Stimulated activated CD4-positive, alpha-beta T cell treated with anti-CD3 and anti-CD28 coated beads, Interleukin-15, amount 100 ng/mL, for 48 hours (primary cell): ENCODE measurements around the gene ACAP3.
A peak's percentile ranks its signal among the peaks of the same experiment; 100 is the strongest.

Source experiments
- DNase-seq, 2 donors: peaks; one replicate each; pipeline ENCODE4 v3.0.0-alpha.2; 2020; ENCODE audit warnings: low read depth in 2 of 2

ACAP3 gene

DNA sequence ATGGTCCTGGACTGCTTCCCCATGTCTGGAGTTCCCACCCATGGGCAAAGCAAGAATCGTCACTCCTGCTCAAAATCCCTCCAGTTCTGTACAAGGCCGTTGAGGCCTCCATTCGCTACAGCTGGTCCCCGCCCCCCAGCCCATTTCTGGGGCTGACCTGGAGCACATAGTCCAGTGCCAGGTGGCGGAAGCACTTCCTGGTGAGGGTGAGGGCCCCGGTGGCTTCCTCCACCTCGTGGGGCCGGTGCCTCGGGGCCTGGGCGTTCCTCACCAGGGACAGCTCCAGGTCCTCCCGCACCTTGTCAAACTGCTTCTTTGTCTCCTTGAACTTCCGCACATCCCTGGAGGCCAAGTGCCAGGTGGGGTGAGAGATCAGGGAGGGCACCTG, 7.4 kb downstream of the ACAP3 start:
- no peak for DNase-seq

DNA sequence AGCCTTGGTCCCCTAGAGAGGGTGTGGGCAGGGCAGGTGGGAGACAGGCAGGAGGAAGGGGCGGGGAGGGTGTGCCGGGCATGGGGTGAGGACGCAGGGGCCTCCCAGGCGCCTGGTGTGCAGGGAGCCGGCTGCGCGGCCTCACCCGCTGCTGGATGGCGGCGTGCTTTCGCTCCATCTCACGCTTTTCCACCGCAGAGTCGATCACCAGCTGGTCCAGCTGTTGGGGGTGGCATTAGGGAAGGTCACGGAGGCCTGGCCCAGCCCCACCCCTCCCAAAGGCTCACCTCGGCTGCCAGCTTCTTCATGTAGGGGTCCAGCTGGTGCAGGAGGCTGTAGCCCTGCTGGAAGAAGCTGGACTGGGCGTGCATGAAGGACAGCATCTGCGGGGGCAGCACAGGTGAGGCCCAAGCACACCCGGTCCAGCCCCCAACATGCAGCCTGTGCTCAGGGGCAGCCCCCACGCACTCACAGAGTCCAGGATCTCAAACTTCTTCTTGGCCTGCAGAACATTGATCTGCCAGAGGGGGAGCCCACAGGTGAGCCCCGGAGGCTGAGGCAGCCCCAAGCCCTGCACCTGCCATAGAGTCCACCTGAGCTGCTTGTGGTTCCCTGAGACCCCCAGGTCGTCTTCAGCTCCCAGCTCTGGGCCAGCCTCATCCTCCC, 7.9 kb downstream of the ACAP3 start:
- DNase-seq, result no peak

GRCh38 chr1:1298861-1299685, 8.7 kb downstream of the ACAP3 start:
- no peak for DNase-seq

DNA sequence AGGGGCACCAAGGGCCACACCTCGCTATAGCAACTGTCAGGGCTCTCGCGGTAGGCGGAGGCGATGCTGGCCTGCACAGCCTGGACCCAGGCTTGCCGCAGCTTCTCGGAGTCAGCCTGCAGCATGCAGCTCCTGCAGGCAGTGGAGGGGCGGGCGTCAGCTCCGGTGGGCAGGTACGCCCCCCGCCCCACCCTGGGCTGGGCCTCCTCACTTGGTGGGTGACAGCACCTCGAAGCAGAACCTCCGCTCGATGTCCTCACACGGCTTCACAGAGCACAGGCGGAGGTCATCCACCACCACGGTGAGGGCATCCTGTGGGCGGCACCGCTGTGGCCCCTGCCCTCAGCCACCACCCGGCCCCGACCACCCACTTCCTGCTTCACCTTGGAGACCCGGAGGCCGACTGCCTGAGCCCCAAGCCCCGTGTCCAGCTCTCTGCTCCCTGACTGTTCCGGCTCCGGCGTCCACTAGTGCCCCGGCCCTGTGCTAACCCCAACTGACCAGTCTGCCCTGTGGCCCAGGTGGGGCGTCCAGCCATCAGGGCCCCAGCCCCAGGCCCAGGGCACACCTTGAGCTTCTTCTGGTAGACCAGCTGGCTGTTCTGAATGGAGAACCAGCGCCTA, 9.8 kb downstream of the ACAP3 start:
- DNase-seq, result no peak

DNA sequence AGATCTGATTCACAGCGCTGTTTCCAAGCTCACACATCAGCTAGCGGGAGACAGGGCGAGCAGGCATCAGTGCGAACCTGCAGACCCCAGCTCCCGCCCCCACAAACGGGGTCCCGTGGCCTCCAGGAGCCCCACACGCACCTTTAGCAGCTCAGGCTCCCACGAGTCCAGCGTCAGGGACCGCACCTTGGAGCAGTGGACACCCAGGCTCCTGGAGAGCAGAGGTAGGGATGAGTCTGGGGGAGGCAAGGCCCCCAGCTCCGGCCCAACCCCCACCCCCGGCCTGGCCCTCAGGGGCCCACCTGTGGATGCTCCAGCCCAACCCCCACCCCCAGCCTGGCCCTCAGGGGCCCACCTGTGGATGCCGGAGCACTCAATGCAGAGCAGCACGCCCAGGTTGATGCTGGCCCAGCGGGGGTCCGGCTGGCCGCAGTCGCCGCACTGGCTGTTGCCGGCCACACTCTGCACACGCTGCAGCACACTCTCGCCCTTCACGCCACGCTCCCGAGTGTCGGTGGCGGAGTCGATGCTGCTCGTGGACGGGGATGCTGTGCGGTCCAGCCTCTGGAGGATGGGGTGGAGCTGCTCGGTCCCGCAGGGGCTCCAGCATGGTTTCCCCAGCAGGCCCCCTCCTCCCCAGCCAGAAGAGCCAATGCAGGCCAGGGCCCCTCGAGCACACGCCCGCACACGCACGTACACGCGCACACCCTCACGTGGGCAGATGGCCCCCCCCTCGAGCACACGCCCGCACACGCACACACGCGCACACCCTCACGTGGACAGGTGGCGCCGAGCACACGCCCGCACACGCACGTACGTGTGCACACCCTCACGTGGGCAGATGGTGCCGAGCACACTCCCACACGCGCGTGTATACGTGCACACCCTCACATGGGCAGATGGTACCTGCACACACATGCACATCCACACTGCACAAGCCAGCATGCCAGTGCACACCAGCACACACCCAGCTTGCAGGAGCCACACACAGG, 11.4 kb downstream of the ACAP3 start:
- DNase-seq, result no peak

DNA sequence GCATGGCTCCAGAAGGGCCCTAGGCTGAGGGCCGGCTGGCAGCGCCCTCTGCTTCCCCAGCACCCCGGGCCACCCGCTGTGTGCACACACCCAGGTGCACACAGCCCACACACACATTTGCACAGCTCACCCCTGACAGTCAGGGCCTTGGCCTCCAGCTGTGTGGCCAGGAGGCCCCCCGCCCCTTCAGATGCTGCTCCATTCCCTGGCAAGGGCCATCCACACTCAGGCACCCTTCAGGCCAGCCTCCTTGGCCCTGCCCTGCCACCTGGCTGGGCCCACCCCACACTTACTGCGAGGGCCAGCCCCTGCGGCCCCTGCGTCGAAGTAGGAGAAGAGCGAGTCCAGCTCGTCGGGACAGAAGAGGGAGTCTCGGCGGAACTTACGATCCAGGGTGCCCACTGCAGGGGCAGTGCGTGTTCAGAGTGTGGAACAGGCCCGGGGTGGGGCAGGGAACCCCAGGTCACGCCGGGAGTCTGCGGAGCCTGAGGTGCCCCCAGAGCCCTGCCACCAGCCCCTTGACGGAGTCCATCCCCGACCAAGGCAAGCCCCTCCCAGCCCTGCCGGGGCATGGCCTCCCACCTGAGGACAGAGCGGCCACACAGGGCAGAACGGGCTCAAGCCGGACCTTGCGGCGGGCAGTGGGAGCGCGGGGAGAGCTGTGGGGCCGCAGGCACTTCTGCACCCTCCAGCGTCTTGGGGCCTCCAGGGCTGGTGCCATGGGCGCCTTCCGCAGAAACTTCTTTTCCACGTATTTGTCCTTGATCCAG, 12.4 kb downstream of the ACAP3 start:
- no peak for DNase-seq

GRCh38 chr1:1294250-1294890, 13.4 kb downstream of the ACAP3 start:
- no peak for DNase-seq

DNA sequence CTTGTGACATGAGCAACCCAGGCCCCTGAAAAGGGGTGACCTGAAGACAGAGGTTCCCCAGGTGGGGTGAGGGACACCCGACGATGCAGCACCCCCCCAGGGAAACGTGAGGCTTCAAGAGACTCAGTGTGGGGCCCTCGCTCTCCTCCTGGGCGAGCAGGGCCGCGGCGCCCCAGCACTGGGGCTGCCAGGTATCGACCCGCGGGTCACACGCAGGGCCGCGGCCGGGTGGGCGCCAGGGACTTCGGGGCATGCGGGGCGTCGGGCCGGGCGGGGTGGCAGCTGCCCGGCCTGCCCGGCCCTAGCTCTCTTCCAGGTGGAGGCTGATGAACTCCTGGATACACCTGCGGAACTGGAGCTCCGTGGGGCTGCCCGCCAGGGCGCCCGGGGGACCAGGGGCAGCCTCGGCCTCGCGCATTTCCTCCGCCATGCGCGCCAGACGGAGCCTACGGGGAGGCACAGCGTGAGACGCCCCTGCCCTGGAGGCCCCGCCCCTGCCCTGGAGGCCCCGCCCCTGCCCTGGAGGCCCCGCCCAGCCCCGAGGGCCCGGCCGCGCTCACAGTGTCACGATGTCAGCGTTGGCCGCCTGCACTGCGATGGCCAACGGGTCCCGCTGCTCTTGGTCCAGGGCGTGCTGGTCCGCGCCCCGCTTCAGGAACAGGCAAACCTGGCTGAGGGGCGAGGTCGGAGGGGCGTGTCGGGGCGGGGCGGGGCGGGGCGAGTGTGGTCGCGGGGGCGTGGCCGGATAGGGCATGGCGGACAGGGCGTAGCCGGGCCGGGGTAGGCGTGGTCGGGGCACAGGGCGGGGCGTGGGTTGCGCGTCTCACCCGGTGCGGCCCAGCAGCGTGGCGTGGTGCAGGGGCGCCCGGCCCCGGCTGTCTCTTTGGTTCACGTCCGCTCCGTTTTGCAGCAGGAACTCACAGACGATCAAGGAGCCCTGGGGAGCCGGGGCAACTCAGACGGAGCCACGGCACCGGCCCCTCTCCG, 14.2 kb downstream of the ACAP3 start:
- DNase-seq, result no peak

- DNase-seq, result no peak
Measured at GRCh38 chr1:1292851-1293250, 14.9 kb downstream of the ACAP3 start.

- no peak for DNase-seq
Measured at GRCh38 chr1:1292442-1292779, 15.3 kb downstream of the ACAP3 start.

GRCh38 chr1:1291548-1292441, 15.9 kb downstream of the ACAP3 start:
- DNase-seq, result peak in 1 of 2 donors; percentile 37

DNA sequence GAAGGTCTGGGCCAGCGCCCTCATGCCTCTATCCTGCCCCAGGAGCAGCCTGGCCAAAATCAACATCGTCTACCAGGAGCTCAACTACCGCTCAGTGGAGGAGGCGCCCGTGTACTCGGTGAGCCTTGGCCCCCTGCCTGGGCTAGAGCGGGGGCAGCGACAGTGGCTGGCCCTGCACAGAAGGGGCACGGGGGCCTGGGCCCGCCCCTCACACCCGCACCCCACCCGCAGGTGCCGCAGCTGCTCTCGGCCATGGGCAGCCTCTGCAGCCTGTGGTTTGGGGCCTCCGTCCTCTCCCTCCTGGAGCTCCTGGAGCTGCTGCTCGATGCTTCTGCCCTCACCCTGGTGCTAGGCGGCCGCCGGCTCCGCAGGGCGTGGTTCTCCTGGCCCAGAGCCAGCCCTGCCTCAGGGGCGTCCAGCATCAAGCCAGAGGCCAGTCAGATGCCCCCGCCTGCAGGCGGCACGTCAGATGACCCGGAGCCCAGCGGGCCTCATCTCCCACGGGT, 16.7 kb downstream of the ACAP3 start:
- no peak for DNase-seq

GRCh38 chr1:1290238-1290731, 17.4 kb downstream of the ACAP3 start:
- peak in 1 of 2 donors; percentile 49 for DNase-seq

DNA sequence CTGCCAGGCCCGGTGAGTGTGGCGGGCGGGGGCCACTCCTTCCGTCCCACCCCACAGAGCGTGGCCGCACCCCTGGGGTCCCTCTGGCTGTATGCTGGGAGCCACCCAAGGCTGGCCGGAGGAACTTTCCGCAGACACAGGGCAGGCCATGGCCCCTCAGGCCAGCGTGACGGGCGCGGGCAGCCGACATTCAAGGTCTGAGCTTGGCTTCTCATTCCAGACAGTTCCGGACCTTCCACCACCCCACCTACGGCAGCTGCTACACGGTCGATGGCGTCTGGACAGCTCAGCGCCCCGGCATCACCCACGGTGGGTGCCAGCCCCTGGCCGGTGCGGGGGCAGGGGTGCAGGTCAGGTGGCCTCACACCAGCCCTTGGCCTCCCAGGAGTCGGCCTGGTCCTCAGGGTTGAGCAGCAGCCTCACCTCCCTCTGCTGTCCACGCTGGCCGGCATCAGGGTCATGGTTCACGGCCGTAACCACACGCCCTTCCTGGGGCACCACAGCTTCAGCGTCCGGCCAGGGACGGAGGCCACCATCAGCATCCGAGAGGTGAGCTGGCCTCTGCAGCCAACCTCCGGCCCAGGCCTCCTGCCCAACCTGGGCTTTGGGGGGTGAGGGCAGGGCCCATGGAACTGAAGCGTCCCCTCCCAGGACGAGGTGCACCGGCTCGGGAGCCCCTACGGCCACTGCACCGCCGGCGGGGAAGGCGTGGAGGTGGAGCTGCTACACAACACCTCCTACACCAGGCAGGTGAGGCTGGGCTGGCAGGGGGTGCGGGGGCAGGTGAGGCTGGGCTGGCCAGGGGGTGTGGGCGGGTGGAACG, 20.2 kb downstream of the ACAP3 start:
- no peak for DNase-seq

DNA sequence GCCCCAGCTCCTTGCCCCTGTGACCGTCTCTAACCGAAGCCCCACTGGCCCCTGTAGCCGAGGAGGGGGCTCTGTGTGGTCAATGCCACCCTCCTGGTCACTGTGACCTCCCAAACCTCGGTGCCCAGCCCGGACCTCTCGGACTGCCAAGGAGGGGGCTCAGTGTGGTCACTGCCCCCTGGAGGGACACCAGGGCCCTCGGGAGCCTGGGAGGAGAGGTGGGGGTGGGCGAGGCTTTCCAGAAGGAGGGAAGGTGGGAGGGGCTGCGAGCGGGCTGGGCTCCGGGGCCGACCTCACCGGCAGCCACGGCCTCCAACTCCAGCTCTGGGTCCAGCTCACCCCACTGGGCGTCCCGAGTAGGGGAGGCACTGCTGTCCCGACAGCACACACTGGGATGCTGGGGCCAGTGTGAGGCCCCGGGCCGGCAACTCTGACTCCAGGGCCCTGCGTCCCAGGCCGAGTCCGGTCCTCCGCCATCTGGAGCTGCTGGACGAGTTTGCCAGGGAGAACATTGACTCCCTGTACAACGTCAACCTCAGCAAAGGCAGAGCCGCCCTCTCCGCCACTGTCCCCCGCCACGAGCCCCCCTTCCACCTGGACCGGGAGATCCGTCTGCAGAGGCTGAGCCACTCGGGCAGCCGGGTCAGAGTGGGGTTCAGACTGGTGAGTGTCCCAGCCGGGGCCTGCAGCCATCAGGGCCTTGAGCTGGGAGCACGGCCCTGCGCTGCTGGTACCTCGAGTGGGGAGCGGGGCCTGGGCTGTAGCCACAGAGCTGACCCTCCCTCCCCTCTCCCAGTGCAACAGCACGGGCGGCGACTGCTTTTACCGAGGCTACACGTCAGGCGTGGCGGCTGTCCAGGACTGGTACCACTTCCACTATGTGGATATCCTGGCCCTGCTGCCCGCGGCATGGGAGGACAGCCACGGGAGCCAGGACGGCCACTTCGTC, 21.1 kb downstream of the ACAP3 start:
- DNase-seq, result no peak
